Type B pancreatic cell (in vitro differentiated cells): Measurements from ENCODE around the gene NOL4L. TPM values are rescaled to one million over a fixed set of nuclear protein-coding genes. Genes with fewer than 3 reads are reported as not detected.

Experiments
- DNase-seq: peaks from one replicate; pipeline ENCODE4 v3.0.0; 2021; ENCODE audit warnings: mixed read lengths; ENCODE audit not compliant: unreplicated experiment; ENCODE audit errors: extremely low spot score
- H3K27ac Mint-ChIP-seq: 2 replicates; pipeline ENCODE4 v1.8.0; 2021; ENCODE audit warnings: mild to moderate bottlenecking, mixed read lengths
- H3K27me3 Mint-ChIP-seq: 2 replicates; pipeline ENCODE4 v1.8.0; 2021; ENCODE audit warnings: mixed read lengths
- H3K36me3 Mint-ChIP-seq: 2 replicates; pipeline ENCODE4 v1.8.0; 2021; ENCODE audit warnings: mixed read lengths
- H3K4me1 Mint-ChIP-seq: one replicate; pipeline ENCODE4 v1.8.0; 2021; ENCODE audit warnings: mixed read lengths; ENCODE audit not compliant: unreplicated experiment
- H3K4me3 Mint-ChIP-seq: 2 replicates; pipeline ENCODE4 v1.8.0; 2021; ENCODE audit warnings: mild to moderate bottlenecking, mixed read lengths
- H3K9me3 Mint-ChIP-seq: 2 replicates; pipeline ENCODE4 v1.8.0; 2021; ENCODE audit warnings: mixed read lengths
- CTCF ChIP-seq: fragments of 200-600 bp; sonication (generic); conservative IDR thresholded peaks from 2 replicates; pipeline ENCODE4 v1.5.0; 2021; ENCODE audit warnings: antibody characterized with exemption, mild to moderate bottlenecking
- total RNA-seq: library from RNA; stranded (reverse); gene quantifications from 2 replicates; pipeline ENCODE4 v1.2.1, GENCODE V29; 2021; ENCODE audit warnings: low replicate concordance

NOL4L gene
- total RNA-seq, 1 donor from 2014 or later = 44.5 TPM

GRCh38 chr20:32562495-32562911, 22.6 kb downstream of the NOL4L start:
- TF ChIP-seq CTCF = no peak
- Mint-ChIP-seq H3K4me1 (peaks cover 42% of the 10 kb centered on the region), H3K9me3 (no peaks in the 10 kb centered on the region), H3K27ac (peak overlapping the region; percentile 70), H3K36me3 (no peaks in the 10 kb centered on the region), H3K4me3 (peak overlapping the region; percentile 57), H3K27me3 (no peaks in the 10 kb centered on the region)
- DNase-seq = no peak

- H3K27me3 Mint-ChIP-seq = peaks cover 4% of the 10 kb centered on the region
- H3K27ac Mint-ChIP-seq = peak overlapping the region; percentile 51
- H3K36me3 Mint-ChIP-seq = no peaks in the 10 kb centered on the region
- no peak for TF ChIP-seq CTCF
- H3K9me3 Mint-ChIP-seq = no peaks in the 10 kb centered on the region
- peak overlapping the region; percentile 65 for H3K4me3 Mint-ChIP-seq
- peaks cover 49% of the 10 kb centered on the region for H3K4me1 Mint-ChIP-seq
- no peak for DNase-seq
Measured at GRCh38 chr20:32560989-32561830, 23.9 kb downstream of the NOL4L start.

GRCh38 chr20:32560482-32560988, 24.6 kb downstream of the NOL4L start:
- TF ChIP-seq CTCF = no peak
- Mint-ChIP-seq H3K36me3 (no peaks in the 10 kb centered on the region), H3K9me3 (no peaks in the 10 kb centered on the region), H3K4me1 (peaks cover 49% of the 10 kb centered on the region), H3K27me3 (peaks cover 4% of the 10 kb centered on the region), H3K27ac (no peak overlapping the region), H3K4me3 (no peak overlapping the region)
- no peak for DNase-seq

GRCh38 chr20:32559753-32560380, 25.3 kb downstream of the NOL4L start:
- H3K36me3 Mint-ChIP-seq = no peaks in the 10 kb centered on the region
- peaks cover 49% of the 10 kb centered on the region for H3K4me1 Mint-ChIP-seq
- H3K4me3 Mint-ChIP-seq = no peak overlapping the region
- H3K9me3 Mint-ChIP-seq = no peaks in the 10 kb centered on the region
- TF ChIP-seq CTCF = no peak
- no peak overlapping the region for H3K27ac Mint-ChIP-seq
- H3K27me3 Mint-ChIP-seq = peaks cover 4% of the 10 kb centered on the region
- no peak for DNase-seq

- no peaks in the 10 kb centered on the region for H3K36me3 Mint-ChIP-seq
- peak overlapping the region; percentile 31 for H3K4me3 Mint-ChIP-seq
- H3K27ac Mint-ChIP-seq = no peak overlapping the region
- no peaks in the 10 kb centered on the region for H3K9me3 Mint-ChIP-seq
- H3K27me3 Mint-ChIP-seq = peaks cover 8% of the 10 kb centered on the region
- no peak for TF ChIP-seq CTCF
- H3K4me1 Mint-ChIP-seq = peaks cover 49% of the 10 kb centered on the region
- DNase-seq = no peak
Measured at GRCh38 chr20:32559205-32559752, 25.9 kb downstream of the NOL4L start.
